HEK293T (cell line): ENCODE measurements around the gene NYNRIN.

Source experiments
- CTCF ChIA-PET: fragments of 350-600 bp; formaldehyde crosslinking; extraction: SDS; loops from one replicate; lab custom pipeline; 2021; ENCODE audit warnings: antibody characterized with exemption, inconsistent platforms; lab: Yijun Ruan, JAX
- POLR2A ChIA-PET: fragments of 350-600 bp; formaldehyde crosslinking; extraction: SDS; loops from one replicate; lab custom pipeline; 2020; ENCODE audit warnings: antibody characterized with exemption, inconsistent platforms; lab: Yijun Ruan, JAX
- DNase-seq: peaks from one replicate; pipeline ENCODE4 v3.0.0; 2012; ENCODE audit warnings: mixed read lengths; ENCODE audit errors: extremely low spot score
- ARNT ChIP-seq: fragments of 450-650 bp; IDR thresholded peaks from 2 replicates; pipeline ENCODE4 v1.6.1; 2017; ENCODE audit warnings: mild to moderate bottlenecking
- BHLHE40 ChIP-seq: fragments of 450-650 bp; IDR thresholded peaks from 2 replicates; pipeline ENCODE4 v1.6.1; 2016; ENCODE audit warnings: mild to moderate bottlenecking, moderate library complexity, borderline replicate concordance
- CTBP1 ChIP-seq: fragments of 450-650 bp; IDR thresholded peaks from 2 replicates; pipeline ENCODE4 v1.6.1; 2016; ENCODE audit warnings: borderline replicate concordance
- ELF4 ChIP-seq: fragments of 450-650 bp; IDR thresholded peaks from 2 replicates; pipeline ENCODE4 v1.6.1; 2017; ENCODE audit warnings: antibody characterized with exemption
- FOXA1 ChIP-seq: fragments of 450-650 bp; IDR thresholded peaks from 2 replicates; pipeline ENCODE4 v1.6.1; 2016; ENCODE audit warnings: mild to moderate bottlenecking
- FOXK2 ChIP-seq: fragments of 450-650 bp; IDR thresholded peaks from 2 replicates; pipeline ENCODE4 v1.6.1; 2016; ENCODE audit warnings: mild to moderate bottlenecking
- FOXM1 ChIP-seq: fragments of 450-650 bp; IDR thresholded peaks from 2 replicates; pipeline ENCODE4 v1.6.1; 2017; ENCODE audit warnings: mild to moderate bottlenecking, borderline replicate concordance
- HDGF ChIP-seq: fragments of 450-650 bp; IDR thresholded peaks from 2 replicates; pipeline ENCODE4 v1.6.1; 2017; ENCODE audit warnings: antibody characterized with exemption, borderline replicate concordance
- L3MBTL2 ChIP-seq: fragments of 450-650 bp; conservative IDR thresholded peaks from 2 replicates; pipeline ENCODE4 v1.6.1; 2016; ENCODE audit warnings: mild to moderate bottlenecking
- LEF1 ChIP-seq: fragments of 450-650 bp; IDR thresholded peaks from 2 replicates; pipeline ENCODE4 v1.6.1; 2017; ENCODE audit warnings: mild to moderate bottlenecking, borderline replicate concordance
- NFRKB ChIP-seq: fragments of 450-650 bp; IDR thresholded peaks from 2 replicates; pipeline ENCODE4 v1.6.1; 2016; ENCODE audit warnings: mild to moderate bottlenecking, moderate library complexity
- SP1 ChIP-seq: fragments of 450-650 bp; IDR thresholded peaks from 2 replicates; pipeline ENCODE4 v1.6.1; 2017
- SUZ12 ChIP-seq: fragments of 450-650 bp; IDR thresholded peaks from 2 replicates; pipeline ENCODE4 v1.6.1; 2016; ENCODE audit warnings: mild to moderate bottlenecking
- TARDBP ChIP-seq: fragments of 450-650 bp; IDR thresholded peaks from 2 replicates; pipeline ENCODE4 v1.6.1; 2016
- ZNF384 ChIP-seq: fragments of 450-650 bp; IDR thresholded peaks from 2 replicates; pipeline ENCODE4 v1.6.1; 2016
- TF ChIP-seq, protein P1 (sequence below): fragments of 450-650 bp; IDR thresholded peaks from 2 replicates; pipeline ENCODE4 v1.6.1; 2016

NYNRIN gene

DNA sequence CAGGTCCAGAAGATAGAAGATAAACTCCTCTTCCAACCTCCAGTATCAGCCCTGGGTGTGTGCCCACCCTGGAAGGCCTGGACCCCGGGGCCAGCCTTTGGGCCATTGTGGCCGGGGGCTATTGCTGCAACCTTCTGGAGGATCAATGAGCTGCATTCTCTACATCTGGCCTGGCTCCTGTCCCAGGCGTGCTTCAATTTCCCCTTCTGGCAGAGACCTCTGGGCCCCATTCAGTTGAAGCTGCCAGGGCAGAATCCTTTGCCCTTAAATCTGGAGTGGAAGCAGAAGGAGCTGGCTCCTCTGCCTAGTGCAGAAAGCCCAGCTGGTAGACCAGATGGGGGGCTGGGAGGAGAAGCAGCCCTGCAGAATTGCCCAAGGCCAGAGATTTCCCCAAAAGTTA lies 10.0 kb downstream of the NYNRIN start:
- TF ChIP-seq SUZ12 (no peak), BHLHE40 (no peak), L3MBTL2 (no peak), CTBP1 (no peak), ELF4 (no peak), LEF1 (no peak)
- POLR2A ChIA-PET: interaction anchor here (0.8 to 1.4 kb wide), 5 partner anchors 9 to 166 kb away, joined by 3 to 10 read pairs (median 3); partner anchors contain the start of genes CBLN3, KHNYN, NYNRIN and TINF2
- no peak for DNase-seq
- CTCF ChIA-PET: interaction anchor here (0.6 to 1.7 kb wide), 7 partner anchors 21 to 397 kb away, joined by 3 to 8 read pairs (median 4); partner anchors contain the start of genes KHNYN and TINF2

DNA sequence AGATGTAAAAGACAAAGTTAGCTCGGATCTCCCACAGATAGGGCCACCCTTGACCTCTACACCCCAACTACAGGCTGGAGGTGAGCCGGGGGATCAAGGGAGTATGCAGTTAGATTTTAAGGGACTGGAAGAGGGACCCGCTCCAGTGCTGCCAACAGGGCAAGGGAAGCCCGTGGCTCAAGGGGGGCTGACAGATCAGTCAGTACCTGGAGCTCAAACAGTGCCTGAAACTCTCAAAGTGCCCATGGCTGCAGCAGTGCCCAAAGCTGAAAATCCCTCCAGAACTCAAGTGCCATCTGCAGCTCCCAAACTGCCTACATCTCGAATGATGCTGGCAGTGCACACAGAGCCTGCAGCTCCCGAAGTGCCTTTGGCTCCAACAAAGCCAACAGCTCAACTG lies 10.4 kb downstream of the NYNRIN start:
- CTCF ChIA-PET: interaction anchor here (0.6 to 1.7 kb wide), 8 partner anchors 14 to 398 kb away, joined by 3 to 8 read pairs (median 4); partner anchors contain the start of genes KHNYN and TINF2

DNA sequence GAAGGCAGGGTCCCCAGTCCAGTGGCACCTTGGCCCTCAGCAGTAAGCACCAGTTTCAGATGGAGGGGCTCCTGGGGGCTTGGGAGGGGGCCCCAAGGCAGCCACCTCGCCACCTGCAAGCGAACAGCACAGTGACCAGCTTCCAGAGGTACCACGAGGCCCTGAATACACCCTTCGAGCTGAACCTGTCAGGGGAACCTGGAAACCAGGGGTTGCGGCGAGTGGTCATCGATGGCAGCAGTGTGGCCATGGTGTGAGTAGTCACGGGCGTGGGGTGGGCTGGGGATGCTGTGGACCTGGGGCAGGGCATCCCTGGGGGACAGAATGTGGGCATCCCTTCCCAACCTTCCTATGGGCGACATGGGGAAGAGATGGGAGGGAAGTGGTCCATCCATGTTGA lies 11.2 kb downstream of the NYNRIN start:
- ChIA-PET POLR2A (interaction anchor here (1.4 kb wide), 1 partner anchor 10 kb away, joined by 10 read pairs; the partner anchor contains the start of gene NYNRIN), CTCF (interaction anchor here (0.5 to 1.7 kb wide), 3 partner anchors 14 to 76 kb away, joined by 3 to 8 read pairs (median 4); no protein-coding TSS in a partner anchor)
- DNase-seq: no peak
- TF ChIP-seq L3MBTL2 (no peak), ZNF384 (no peak), FOXK2 (no peak), LEF1 (no peak), TARDBP (no peak), FOXA1 (no peak), ELF4 (no peak), BHLHE40 (no peak), NFRKB (no peak), SP1 (no peak), ARNT (no peak), HDGF (no peak), SUZ12 (no peak), CTBP1 (no peak), FOXM1 (no peak)
- TF ChIP-seq, protein P1, sequence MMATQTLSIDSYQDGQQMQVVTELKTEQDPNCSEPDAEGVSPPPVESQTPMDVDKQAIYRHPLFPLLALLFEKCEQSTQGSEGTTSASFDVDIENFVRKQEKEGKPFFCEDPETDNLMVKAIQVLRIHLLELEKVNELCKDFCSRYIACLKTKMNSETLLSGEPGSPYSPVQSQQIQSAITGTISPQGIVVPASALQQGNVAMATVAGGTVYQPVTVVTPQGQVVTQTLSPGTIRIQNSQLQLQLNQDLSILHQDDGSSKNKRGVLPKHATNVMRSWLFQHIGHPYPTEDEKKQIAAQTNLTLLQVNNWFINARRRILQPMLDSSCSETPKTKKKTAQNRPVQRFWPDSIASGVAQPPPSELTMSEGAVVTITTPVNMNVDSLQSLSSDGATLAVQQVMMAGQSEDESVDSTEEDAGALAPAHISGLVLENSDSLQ: no peak

More for the DNA sequence above, 10.4 kb downstream of the NYNRIN start:
- POLR2A ChIA-PET: interaction anchor here (0.8 to 1.4 kb wide), 5 partner anchors 9 to 166 kb away, joined by 3 to 10 read pairs (median 3); partner anchors contain the start of genes CBLN3, KHNYN, NYNRIN and TINF2
- no peak for DNase-seq
- TF ChIP-seq FOXA1: no peak
- TF ChIP-seq HDGF: no peak
- no peak for TF ChIP-seq FOXM1
- no peak for TF ChIP-seq FOXK2
- TF ChIP-seq, protein P1: no peak
- TF ChIP-seq L3MBTL2: no peak
- no peak for TF ChIP-seq ZNF384
- TF ChIP-seq LEF1: no peak
- no peak for TF ChIP-seq ELF4
- no peak for TF ChIP-seq TARDBP
- TF ChIP-seq CTBP1: no peak
- no peak for TF ChIP-seq SP1
- no peak for TF ChIP-seq NFRKB
- TF ChIP-seq SUZ12: no peak
- no peak for TF ChIP-seq ARNT
- TF ChIP-seq BHLHE40: no peak

DNA sequence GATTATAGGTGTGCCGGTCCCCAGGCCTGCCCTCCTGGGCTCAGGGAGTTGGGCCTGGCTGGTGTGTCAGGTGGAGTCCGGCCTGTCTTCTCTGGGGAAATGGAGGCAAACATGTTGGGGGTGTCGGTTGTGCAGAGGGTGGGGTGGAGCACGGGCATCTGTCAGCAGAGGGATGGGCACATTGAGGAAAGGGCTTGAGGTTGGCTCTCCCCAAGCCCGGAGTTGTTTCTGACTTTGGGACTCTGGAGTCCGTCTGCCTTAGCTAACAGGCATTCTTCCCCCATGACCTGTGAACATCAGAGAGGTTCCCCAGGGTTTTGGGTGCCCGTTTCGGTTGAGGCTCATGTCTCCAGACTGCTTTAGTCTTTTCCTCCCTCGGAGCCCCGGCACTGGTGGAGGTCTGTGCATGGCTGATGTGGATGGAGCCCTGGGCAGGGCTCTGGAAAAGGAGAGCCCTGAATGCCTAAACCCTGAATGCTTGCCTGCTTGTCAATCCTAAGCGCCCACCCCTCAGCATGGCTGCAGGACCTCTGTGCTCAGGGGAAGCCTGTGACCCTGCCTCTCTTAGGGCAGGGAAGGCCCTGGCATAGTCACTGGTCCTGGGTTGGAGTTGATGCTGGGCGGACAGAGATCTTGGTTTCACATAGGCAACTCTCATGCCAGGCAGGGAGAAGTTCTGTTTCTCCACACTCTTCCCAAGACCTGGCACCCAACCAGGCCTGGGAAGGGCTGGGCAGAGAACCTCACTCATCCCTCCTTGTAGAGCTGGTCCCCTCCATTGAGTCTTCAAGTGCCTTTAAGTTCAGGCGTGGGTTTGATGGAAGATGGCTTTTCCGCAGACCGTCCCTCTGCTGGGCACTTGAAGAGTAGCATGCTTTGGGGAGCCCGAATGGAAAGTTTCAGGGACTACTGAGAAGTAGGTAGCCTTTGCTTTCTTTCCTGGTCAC lies 12.9 kb downstream of the NYNRIN start:
- ChIA-PET CTCF (interaction anchor here (0.8 to 1.5 kb wide), 4 partner anchors 11 to 46 kb away, joined by 3 to 5 read pairs (median 4); partner anchors contain the start of gene NYNRIN), POLR2A (no interaction called here)
- peak; percentile 70 for DNase-seq
- TF ChIP-seq L3MBTL2 (no peak), ELF4 (no peak), SP1 (no peak), FOXA1 (no peak), TARDBP (no peak), FOXM1 (no peak), CTBP1 (no peak), ZNF384 (no peak), NFRKB (no peak), FOXK2 (no peak)

DNA sequence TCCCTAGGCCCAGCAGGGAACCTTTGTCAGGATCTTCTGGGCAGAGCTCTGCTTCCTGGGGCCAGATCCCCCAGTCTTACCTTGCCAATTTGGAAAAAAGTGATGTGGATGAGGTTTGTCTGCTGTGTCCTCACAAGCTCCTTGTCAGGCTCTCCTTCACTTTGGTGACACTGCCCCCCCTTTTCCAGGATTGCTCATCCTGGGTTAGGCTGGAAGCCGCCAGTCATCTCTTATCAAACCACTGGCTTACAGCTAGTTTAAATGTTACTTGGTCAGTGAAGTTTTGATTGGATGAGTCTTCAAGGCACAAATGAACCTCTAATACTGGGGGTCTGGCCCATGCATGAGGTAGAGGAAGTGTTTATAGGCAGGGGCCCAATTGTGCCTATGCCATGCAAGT lies 15.3 kb downstream of the NYNRIN start:
- CTCF ChIA-PET: interaction anchor here (1.0 to 2.1 kb wide), 4 partner anchors 17 to 81 kb away, joined by 3 to 9 read pairs (median 5); no protein-coding TSS in a partner anchor
- DNase-seq: no peak
- POLR2A ChIA-PET: interaction anchor here (1.0 to 1.5 kb wide), 3 partner anchors 11 to 49 kb away, joined by 3 to 5 read pairs (median 3); no protein-coding TSS in a partner anchor
- no peak for TF ChIP-seq HDGF
- no peak for TF ChIP-seq LEF1
- TF ChIP-seq SUZ12: no peak
- no peak for TF ChIP-seq TARDBP
- TF ChIP-seq NFRKB: no peak
- no peak for TF ChIP-seq SP1
- TF ChIP-seq ARNT: no peak
- TF ChIP-seq FOXA1: no peak
- no peak for TF ChIP-seq ZNF384
- TF ChIP-seq FOXM1: no peak
- no peak for TF ChIP-seq BHLHE40
